ENCODE results near the gene KCNJ14.

KCNJ14 gene

GRCh38 chr19:48455171-48455907 is at the start of gene KCNJ14:
Gene KCNJ14, plus strand, starts transcription at chr19:48455574. Its CDS starts 6,151 bp downstream, at chr19:48461725.
- Histone ChIP-seq H3K4me1 (peaks cover 11% of the 10 kb centered on the region), H3K4me3 (no peak within 1 kb of the TSS), H3K9me3 (no peaks in the 10 kb centered on the region), H3K27me3 (ENCODE audit: low read depth) (no peaks in the 10 kb centered on the region), H3K36me3 (replicated peaks) (peaks cover 58% of the 10 kb centered on the region)
- in situ Hi-C loops (cut with MboI; ENCODE audit: low sequenced_read_pairs) = no loop called here
- no peak for DNase-seq (ENCODE audit: low spot score in 2 of 2)

GRCh38 chr19:48405850-48406249 is 49.5 kb upstream of the KCNJ14 start:
- H3K36me3 ChIP-seq (replicated peaks) = no peaks in the 10 kb centered on the region
- in situ Hi-C loops (cut with MboI; ENCODE audit: low sequenced_read_pairs) = no loop called here
- no peaks in the 10 kb centered on the region for H3K9me3 ChIP-seq
- H3K27me3 ChIP-seq (ENCODE audit: low read depth) = no peaks in the 10 kb centered on the region
- DNase-seq (ENCODE audit: low spot score in 2 of 2) = no peak
- no peak overlapping the region for H3K4me3 ChIP-seq
- H3K4me1 ChIP-seq = no peaks in the 10 kb centered on the region

GRCh38 chr19:48413879-48414587 is 41.3 kb upstream of the KCNJ14 start:
- H3K4me1 ChIP-seq = no peaks in the 10 kb centered on the region
- no peaks in the 10 kb centered on the region for H3K27me3 ChIP-seq (ENCODE audit: low read depth)
- in situ Hi-C loops (cut with MboI; ENCODE audit: low sequenced_read_pairs) = no loop called here
- DNase-seq (ENCODE audit: low spot score in 2 of 2) = no peak
- H3K36me3 ChIP-seq (replicated peaks) = no peaks in the 10 kb centered on the region
- no peak overlapping the region for H3K4me3 ChIP-seq
- H3K9me3 ChIP-seq = no peaks in the 10 kb centered on the region

GRCh38 chr19:48415395-48415794 is 40.0 kb upstream of the KCNJ14 start:
- in situ Hi-C loops (cut with MboI; ENCODE audit: low sequenced_read_pairs) = no loop called here
- peak; percentile 59 to 94 for DNase-seq (ENCODE audit: low spot score in 2 of 2)
- Histone ChIP-seq H3K4me3 (no peak overlapping the region), H3K9me3 (no peaks in the 10 kb centered on the region), H3K27me3 (ENCODE audit: low read depth) (no peaks in the 10 kb centered on the region), H3K4me1 (no peaks in the 10 kb centered on the region), H3K36me3 (replicated peaks) (no peaks in the 10 kb centered on the region)

GRCh38 chr19:48415806-48416221 is 39.6 kb upstream of the KCNJ14 start:
- Histone ChIP-seq H3K4me1 (no peaks in the 10 kb centered on the region), H3K36me3 (replicated peaks) (no peaks in the 10 kb centered on the region), H3K4me3 (no peak overlapping the region), H3K9me3 (no peaks in the 10 kb centered on the region), H3K27me3 (ENCODE audit: low read depth) (no peaks in the 10 kb centered on the region)
- in situ Hi-C loops (cut with MboI; ENCODE audit: low sequenced_read_pairs) = no loop called here
- DNase-seq (ENCODE audit: low spot score in 2 of 2) = no peak

GRCh38 chr19:48417421-48417820 is 38.0 kb upstream of the KCNJ14 start:
- no peaks in the 10 kb centered on the region for H3K36me3 ChIP-seq (replicated peaks)
- in situ Hi-C loops (cut with MboI; ENCODE audit: low sequenced_read_pairs) = no loop called here
- DNase-seq (ENCODE audit: low spot score in 2 of 2) = no peak
- H3K27me3 ChIP-seq (ENCODE audit: low read depth) = no peaks in the 10 kb centered on the region
- H3K4me1 ChIP-seq = no peaks in the 10 kb centered on the region
- H3K9me3 ChIP-seq = no peaks in the 10 kb centered on the region
- no peak overlapping the region for H3K4me3 ChIP-seq

GRCh38 chr19:48418317-48419064 is 36.9 kb upstream of the KCNJ14 start:
- Histone ChIP-seq H3K4me3 (no peak overlapping the region), H3K4me1 (no peaks in the 10 kb centered on the region)
- DNase-seq (ENCODE audit: low spot score in 2 of 2) = no peak

GRCh38 chr19:48419158-48419920 is 36.0 kb upstream of the KCNJ14 start:
- Histone ChIP-seq H3K4me1 (peaks cover under 1% of the 10 kb centered on the region; the same call in 1 of the 2 replicates), H3K4me3 (no peak overlapping the region), H3K9me3 (no peaks in the 10 kb centered on the region), H3K27me3 (ENCODE audit: low read depth) (no peaks in the 10 kb centered on the region), H3K36me3 (replicated peaks) (no peaks in the 10 kb centered on the region)
- peak; percentile 50 to 79 for DNase-seq (ENCODE audit: low spot score in 2 of 2)
- in situ Hi-C loops (cut with MboI; ENCODE audit: low sequenced_read_pairs) = no loop called here

More at GRCh38 chr19:48418317-48419064, 36.9 kb upstream of the KCNJ14 start:
- in situ Hi-C loops (cut with MboI; ENCODE audit: low sequenced_read_pairs) = no loop called here
- Histone ChIP-seq H3K36me3 (replicated peaks) (no peaks in the 10 kb centered on the region), H3K27me3 (ENCODE audit: low read depth) (no peaks in the 10 kb centered on the region), H3K9me3 (no peaks in the 10 kb centered on the region)

GRCh38 chr19:48421548-48421947 is 33.8 kb upstream of the KCNJ14 start:
- no peak for DNase-seq (ENCODE audit: low spot score in 2 of 2)
- H3K4me3 ChIP-seq = no peak overlapping the region
- H3K27me3 ChIP-seq (ENCODE audit: low read depth) = no peaks in the 10 kb centered on the region
- in situ Hi-C loops (cut with MboI; ENCODE audit: low sequenced_read_pairs) = no loop called here
- no peaks in the 10 kb centered on the region for H3K9me3 ChIP-seq
- H3K4me1 ChIP-seq = peaks cover 6% of the 10 kb centered on the region
- no peaks in the 10 kb centered on the region for H3K36me3 ChIP-seq (replicated peaks)

- Histone ChIP-seq H3K4me3 (no peak overlapping the region), H3K27me3 (ENCODE audit: low read depth) (no peaks in the 10 kb centered on the region), H3K4me1 (peaks cover 6% of the 10 kb centered on the region), H3K9me3 (no peaks in the 10 kb centered on the region), H3K36me3 (replicated peaks) (no peaks in the 10 kb centered on the region)
- peak; percentile 32 to 50 for DNase-seq (ENCODE audit: low spot score in 2 of 2)
- in situ Hi-C loops (cut with MboI; ENCODE audit: low sequenced_read_pairs) = no loop called here
Measured at GRCh38 chr19:48424694-48425219, 30.6 kb upstream of the KCNJ14 start.

GRCh38 chr19:48428670-48429069 is 26.7 kb upstream of the KCNJ14 start:
- no peaks in the 10 kb centered on the region for H3K9me3 ChIP-seq
- H3K36me3 ChIP-seq (replicated peaks) = no peaks in the 10 kb centered on the region
- peaks cover 6% of the 10 kb centered on the region for H3K4me1 ChIP-seq
- no peaks in the 10 kb centered on the region for H3K27me3 ChIP-seq (ENCODE audit: low read depth)
- H3K4me3 ChIP-seq = no peak overlapping the region
- no peak for DNase-seq (ENCODE audit: low spot score in 2 of 2)
- in situ Hi-C loops (cut with MboI; ENCODE audit: low sequenced_read_pairs) = no loop called here

GRCh38 chr19:48433337-48433736 is 22.0 kb upstream of the KCNJ14 start:
- in situ Hi-C loops (cut with MboI; ENCODE audit: low sequenced_read_pairs) = no loop called here
- no peaks in the 10 kb centered on the region for H3K36me3 ChIP-seq (replicated peaks)
- H3K27me3 ChIP-seq (ENCODE audit: low read depth) = no peaks in the 10 kb centered on the region
- no peak for DNase-seq (ENCODE audit: low spot score in 2 of 2)
- no peak overlapping the region for H3K4me3 ChIP-seq
- H3K4me1 ChIP-seq = no peaks in the 10 kb centered on the region
- no peaks in the 10 kb centered on the region for H3K9me3 ChIP-seq

- Histone ChIP-seq H3K4me1 (no peaks in the 10 kb centered on the region), H3K4me3 (no peak overlapping the region), H3K36me3 (replicated peaks) (no peaks in the 10 kb centered on the region), H3K9me3 (no peaks in the 10 kb centered on the region), H3K27me3 (ENCODE audit: low read depth) (no peaks in the 10 kb centered on the region)
- no peak for DNase-seq (ENCODE audit: low spot score in 2 of 2)
- in situ Hi-C loops (cut with MboI; ENCODE audit: low sequenced_read_pairs) = no loop called here
Measured at GRCh38 chr19:48436586-48436985, 18.8 kb upstream of the KCNJ14 start.
